ENCODE results near the gene TMEM255B.
"Not testable (repeated sequence)": the region's sequence is repeated elsewhere in the genome, so short reads cannot be mapped to it uniquely, and the experiment has no call there.

The TMEM255B gene

DNA sequence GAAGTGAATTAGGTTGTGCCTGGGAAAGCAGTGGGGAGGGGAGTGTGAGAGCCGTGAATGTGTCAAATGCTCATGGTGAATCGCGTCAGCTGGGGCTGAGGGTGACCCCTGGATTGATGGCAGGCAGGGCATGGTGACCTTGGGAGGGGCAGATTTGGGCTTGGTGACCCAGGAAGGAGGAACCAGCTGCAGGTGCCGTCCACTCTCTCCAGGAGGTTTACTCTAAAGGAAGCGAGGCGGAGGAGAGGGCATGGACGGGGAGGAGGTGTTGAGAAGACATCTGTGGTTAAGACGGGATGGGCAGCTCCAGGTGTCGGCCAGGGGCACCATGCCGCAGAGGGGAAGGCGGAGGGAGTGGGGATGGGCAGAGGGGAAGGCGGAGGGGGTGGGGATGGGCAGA, 28.7 kb downstream of the TMEM255B start:
- no peak for DNase-seq (ENCODE audit: low read depth)

DNA sequence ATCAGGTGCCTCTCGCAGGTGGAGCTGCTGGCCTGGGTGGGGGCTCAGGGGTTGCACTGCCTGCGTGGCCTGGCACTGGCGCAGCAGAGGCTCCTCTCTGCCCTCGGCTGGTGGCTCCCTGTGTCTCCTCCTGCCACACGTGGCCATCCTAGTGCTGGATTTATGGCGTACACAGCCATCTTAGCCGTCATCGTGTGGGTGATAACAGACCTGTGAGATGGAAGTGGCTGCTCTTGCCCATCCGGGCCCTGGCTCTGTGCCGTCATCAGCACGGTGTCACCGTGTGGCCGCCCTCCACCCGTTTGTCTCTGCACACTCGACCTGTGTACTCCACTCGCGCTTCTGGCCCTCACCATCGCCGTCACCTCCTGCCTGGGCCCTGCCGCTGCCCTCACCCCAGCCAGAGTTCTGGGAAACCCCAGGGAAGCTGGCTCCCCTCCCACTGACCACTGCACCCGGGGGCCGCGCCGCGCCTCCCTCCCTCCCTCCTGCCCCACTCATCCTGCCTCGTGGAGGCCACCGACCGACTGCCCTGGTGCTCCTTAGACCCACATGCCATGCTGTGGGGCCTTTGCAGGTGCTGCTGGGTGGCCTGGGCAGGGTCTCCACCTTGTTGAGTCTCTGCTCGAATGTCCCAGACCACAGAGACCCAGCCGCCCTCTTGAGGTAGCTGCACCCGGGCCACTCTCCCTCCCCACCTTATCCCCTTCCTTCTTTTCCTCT, 29.5 kb downstream of the TMEM255B start:
- DNase-seq (ENCODE audit: low read depth): no peak

DNA sequence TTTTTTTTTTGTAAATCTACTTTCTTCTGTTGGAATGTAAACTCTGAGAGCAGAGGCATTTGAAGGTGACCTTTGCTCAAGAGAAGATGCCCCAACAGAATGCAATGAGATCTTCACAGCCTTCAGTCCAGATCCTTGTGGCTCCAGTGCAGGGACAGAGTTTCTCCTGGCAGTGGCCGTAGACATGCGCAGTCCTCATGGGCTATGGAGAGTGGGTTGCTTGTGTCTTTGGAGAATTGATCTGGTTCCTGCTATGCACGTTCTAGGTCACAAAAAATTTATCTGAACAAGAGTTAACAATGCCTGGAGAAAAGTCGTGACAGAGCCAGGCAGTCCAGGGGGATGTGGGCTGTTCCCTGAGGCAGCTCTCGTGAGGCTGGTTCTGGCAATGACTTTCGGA, 30.1 kb downstream of the TMEM255B start:
- DNase-seq (ENCODE audit: low read depth): no peak

DNA sequence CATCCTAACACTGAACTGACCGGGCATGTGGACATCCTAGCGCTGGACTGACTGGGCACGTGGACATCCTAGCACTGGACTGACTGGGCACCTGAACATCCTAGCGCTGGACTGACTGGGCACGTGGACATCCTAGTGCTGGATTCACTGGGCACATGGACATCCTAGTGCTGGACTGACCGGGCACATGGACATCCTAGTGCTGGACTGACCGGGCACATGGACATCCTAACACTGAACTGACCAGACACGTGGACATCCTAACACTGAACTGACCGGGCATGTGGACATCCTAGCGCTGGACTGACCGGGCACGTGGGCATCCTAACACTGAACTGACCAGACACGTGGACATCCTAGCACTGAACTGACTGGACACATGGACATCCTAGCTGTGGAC, 30.9 kb downstream of the TMEM255B start:
- DNase-seq (ENCODE audit: low read depth): not testable (repeated sequence)

DNA sequence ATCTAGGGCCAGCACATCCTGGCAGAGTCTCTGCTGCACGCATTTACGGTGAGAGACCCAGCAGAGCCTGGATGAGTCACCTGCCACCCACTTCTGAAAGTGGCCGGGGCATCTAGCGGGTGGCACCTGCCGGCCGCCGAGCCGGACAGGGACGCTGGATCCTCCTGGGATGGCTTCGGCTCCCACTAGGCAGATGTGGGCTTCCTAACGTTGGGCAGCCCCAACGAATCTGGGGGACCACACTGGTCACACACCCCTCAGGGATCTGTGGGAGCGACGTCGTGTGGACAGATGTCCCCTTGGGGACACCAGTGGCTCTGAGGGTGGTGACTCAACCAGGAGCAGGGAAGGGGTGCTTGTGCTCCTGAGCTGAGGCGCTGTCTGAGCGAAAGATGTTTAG, 32.2 kb downstream of the TMEM255B start:
- no peak for DNase-seq (ENCODE audit: low read depth)

DNA sequence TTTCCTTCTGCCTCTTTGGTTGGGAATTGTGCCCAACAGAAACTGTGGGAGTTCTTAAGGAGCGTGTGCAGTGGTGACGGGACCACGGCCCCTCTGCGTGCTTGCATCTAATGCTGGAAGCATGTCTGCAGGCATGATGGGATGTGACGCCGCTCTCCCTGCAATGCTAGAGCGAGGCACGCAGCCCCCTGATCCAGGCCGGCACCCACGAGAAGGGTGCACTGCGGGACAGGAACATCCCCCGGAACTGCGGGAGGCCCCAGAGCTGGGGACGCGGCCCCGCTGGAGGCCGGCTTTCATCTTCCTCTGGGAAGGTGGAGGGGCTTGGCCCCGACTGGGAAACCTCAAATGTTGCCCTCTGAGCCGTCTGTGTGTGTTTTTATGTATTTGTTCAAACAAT, 32.7 kb downstream of the TMEM255B start:
- DNase-seq (ENCODE audit: low read depth): no peak

DNA sequence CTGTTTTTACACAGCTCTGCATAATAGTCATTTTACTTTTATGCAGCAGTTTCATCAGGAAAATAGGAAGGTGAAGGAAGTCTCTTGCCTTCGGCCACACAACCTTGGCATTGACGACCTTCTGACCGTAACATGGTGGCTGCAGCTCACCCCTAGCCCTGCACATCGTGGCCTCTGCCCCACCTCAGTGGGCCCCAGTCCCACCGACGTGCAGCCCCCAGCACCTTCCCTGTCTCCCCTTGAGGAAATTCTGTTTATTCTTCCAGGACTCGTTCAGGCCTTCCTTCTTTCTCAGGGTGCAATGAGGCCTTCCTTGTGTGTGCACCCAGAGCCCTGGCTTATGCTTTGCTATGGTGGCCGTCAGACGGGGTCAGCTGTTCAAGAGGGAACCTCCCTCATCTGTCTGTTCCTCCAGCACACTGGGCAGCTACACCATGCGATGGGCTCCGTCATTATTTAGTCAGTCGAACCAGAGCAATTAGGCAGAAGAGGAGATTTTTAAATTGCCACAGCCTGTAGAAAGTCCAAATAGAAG, 33.3 kb downstream of the TMEM255B start:
- DNase-seq (ENCODE audit: low read depth): no peak

DNA sequence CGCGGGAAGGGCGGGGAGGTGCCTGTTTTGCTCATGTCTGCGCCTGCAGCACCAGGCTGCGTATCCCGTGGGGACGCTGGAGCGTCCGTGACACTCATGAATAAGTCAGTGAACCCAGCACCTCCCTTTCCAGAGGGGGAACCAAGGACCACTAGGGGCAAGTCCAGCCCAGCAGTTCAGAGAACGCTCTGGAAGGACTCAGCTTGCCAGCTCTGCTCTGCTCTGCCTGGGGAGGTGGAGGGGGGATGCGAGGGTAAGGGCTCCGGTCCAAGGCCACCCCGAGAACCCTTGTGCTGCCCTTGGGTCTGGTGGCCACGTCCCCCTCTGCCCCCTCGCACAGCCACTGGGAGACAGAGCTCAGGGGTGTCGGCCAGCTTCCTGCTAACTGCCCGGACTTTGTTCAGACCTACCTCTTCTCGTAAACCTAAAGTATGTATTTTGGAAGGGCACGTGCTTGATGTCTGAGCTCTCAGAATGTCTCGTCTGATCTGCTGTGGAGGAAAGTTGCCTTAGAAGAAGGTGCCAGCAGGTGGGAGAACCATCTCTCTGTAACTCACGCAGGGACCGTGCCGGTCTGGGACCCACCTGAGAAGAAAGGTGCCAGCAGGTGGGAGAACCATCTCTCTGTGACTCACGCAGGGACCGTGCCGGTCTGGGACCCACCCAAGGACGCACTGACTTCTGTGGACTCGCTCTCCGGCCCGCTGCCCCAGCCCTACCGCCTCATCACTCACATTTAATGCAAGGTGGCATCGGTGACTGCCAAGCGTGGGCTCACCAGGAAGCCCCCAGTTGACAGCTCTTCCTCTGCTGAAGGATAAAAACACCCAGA, 34.1 kb downstream of the TMEM255B start:
- DNase-seq (ENCODE audit: low read depth): no peak

DNA sequence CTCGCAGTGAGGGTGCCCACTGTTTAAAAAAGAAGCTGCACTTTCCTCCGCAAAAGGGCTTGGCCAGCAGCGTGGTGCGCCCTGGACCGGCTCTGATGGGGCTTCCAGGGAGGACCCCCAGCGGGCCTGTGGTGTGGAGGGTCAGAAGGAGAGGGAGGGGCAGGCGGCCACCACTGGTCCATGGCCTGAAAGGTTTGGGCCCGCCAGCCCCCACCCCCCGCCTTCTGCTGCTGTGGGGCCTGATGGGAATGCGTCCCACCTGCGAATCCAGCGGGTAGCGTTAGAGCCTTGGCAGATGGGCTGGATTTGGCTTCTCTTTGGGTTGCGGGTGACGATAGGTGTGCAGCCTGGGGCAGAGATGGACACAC, 34.7 kb downstream of the TMEM255B start:
- no peak for DNase-seq (ENCODE audit: low read depth)

DNA sequence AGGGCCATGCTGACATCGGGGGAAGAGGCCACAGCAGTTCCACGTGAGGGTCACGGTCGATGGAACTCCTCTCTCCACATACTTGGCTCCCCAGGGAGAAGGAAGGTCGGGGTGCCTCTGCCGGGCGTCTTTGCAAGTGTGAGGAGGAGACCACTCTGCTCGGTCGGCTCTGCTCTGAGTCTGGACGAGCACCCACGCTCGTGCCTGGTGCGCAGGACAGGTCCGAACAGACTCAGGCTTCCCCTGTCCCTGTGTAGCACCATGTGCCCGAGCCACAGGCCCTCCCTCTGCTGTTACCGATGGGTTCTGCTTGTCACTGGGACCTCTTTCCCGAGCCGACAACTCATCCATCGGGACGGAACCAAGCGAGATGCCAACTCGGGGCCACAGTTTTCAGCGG, 35.1 kb downstream of the TMEM255B start:
- DNase-seq (ENCODE audit: low read depth): no peak

DNA sequence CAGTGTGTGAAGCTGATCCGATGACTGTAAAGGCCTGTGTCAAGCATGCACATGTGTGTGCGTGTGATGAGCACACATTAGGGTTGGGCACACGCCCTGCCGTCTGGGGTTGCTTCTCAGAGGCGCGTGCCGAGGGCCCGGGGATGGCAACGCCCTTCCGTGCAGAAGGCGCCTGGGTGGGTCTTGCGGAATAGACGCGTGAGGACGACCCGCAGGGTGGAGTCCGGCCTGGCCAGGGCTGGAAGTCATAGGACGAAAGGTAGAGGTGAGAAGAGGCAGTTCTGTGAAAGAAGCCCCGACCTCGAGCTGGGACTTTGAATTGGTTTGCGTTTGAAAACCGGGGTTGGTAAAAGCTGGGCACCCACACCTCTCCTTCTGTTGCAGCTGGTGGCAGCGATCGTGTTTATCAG, 35.7 kb downstream of the TMEM255B start:
- no peak for DNase-seq (ENCODE audit: low read depth)

DNA sequence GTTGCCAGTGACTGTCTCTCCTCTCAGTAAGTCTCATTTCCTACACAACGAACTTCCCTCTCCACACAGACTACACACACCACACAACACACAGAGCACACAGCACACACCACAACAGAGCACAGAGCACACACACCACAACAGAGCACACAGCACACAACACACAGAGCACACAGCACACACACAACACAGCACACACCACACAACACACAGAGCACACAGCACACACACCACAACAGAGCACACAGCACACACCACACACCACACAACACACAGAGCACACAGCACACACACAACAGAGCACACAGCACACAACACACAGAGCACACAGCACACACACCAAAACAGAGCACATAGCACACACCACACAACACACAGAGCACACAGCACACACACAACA, 36.3 kb downstream of the TMEM255B start:
- DNase-seq (ENCODE audit: low read depth): not testable (repeated sequence)

DNA sequence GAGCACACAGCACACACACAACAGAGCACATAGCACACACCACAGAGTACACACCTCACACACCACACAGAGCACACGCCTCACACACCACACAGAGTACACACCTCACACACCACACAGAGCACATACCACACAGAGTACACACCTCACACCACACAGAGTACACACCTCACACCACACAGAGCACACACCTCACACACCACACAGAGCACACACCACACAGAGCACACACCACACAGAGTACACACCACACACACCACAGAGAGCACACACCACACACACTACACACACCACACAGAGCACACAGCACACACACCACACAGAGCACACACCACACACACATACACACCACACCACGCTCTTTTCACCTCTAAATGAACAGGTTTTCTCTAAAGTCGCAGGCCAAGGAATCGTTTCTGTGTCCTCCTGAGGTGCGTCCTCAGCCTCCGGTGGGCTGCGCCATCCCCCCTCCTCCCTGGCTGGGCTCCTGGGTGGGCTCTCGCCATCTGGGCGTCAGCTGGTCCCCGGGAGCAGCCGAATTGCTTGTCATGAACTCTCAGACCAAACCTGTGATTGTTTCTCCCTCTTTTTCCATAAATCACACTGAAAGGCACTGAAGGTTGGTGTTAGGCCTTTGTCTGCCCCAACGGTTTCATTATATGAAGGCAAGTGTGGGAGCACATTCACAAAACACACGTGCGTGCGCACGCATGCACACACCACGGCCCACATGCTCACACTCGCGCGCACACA, 37.4 kb downstream of the TMEM255B start:
- no peak for DNase-seq (ENCODE audit: low read depth)

DNA sequence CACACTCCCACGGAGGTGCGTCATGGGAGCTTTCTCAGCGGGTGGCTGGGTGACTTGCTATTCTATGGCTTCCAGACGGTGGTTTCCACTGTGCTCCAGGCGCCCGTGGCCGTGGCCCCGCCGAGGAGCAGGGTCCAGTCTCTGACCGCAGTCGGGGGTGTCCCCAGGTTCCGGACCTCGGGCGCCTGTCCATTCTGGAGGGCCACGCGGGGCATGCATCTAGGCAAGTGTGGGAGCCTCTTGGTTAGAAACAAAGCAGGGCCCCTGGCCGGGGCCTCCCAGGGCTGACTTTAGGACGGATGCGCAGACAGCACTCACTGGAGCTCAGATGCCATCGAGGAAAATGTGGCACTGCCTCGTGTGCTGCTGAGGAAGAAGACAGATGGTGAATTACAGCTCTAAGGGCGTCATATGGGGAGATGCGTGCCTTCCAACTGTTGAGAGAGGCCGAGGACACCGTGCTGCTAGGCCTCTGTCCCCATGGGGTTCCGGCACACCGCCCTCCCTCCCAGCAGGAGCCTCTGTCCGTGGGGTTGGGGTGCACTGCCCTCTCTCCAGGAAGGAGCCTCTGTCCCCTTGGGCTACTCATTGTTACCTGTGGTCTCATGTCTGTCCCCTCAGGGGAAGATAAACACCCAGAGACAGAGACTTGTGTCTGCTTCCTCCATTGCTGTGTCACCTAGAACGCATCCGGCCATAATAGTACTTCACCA, 38.1 kb downstream of the TMEM255B start:
- DNase-seq (ENCODE audit: low read depth): no peak

DNA sequence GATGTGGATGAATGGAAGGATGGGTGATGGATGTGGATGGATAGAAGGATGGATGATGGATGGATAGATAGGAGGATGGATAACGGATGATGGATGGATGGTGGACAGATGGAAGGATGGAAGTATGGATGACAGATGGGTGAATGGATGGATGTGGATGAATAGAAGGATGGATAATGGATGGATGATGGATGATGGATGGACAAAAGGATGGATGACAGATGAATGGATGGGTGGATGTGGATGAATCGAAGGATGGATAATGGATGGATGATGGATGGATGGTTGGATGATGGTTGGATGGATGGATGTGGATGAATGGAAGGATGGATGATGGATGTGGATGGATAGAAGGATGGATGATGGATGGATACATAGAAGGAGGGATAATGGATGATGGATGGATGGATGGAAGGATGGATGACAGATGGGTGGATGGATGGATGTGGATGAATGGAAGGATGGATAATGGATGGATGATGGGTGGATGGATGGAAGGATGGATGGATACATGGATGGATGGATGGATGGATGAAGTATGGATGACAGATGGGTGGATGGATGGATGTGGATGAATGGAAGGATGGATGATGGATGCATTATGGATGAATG, 39.3 kb downstream of the TMEM255B start:
- no peak for DNase-seq (ENCODE audit: low read depth)

DNA sequence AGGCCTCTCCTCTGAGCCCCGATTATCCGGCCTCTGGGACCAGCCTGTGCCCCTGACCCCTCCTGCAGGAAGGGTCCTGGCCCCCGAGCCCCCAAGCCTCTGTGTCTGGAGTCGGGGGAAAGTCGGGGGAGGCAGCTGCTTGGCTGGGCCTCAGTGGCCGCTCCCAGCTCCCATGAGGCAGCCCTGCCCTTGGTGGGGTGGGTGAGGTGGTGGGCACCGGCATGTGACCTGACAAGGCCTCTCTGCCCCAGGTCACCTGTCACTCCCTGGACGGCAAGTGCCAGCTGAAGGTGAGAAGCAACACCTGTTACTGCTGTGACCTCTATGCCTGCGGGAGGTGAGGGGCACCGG, 41.5 kb downstream of the TMEM255B start:
- no peak for DNase-seq (ENCODE audit: low read depth)

DNA sequence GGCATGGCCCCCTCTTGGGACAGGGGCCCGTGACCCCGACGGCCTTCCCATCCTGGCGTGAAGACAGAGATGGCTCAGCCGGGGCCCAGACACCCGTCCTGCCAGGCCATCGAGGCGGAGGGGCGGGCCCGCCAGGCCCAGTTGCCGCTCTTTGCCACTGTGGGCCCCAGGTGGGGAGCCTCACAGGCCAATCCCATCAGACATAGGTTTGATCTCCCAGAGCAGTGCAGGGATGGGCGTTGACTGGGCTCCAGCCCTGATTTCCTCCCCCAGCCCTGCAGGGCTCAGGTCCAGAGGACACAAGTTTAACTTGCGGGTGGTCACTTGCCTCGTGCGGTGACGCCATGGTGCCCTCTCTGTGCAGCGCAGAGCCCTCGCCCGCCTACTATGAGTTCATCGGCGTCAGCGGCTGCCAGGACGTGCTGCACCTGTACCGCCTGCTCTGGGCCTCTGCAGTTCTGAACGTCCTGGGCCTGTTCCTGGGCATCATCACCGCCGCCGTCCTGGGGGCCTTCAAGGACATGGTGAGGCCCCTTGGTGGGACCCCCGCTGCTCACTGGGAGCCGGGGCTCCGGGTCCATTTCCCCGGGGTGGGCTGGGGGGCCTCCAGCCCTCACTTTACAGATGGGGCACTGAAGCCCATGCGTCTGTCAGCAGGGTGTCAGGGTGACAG, 42.4 kb downstream of the TMEM255B start:
- DNase-seq (ENCODE audit: low read depth): no peak

DNA sequence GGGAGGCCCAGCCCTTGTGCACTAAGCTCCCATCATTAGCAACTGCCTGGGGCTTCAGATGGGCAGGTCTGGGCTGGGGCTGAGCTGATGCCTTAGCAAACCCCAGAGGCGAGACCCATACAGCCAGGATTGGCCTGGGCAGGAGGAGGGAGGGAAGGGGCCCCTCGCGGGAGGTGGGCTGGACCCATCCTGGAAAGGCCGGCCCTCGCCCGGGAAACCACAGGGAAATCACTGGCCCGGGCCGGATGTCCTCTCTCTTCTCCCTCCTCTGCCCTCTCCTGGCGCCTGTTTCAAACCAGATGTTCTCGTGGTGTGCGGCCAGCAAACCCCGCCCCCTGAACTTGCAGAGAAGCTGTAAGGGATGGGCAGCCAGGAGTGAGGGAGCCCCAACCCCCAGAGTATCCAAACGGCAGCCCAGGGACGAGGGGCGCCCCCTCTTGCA, 43.1 kb downstream of the TMEM255B start:
- no peak for DNase-seq (ENCODE audit: low read depth)

DNA sequence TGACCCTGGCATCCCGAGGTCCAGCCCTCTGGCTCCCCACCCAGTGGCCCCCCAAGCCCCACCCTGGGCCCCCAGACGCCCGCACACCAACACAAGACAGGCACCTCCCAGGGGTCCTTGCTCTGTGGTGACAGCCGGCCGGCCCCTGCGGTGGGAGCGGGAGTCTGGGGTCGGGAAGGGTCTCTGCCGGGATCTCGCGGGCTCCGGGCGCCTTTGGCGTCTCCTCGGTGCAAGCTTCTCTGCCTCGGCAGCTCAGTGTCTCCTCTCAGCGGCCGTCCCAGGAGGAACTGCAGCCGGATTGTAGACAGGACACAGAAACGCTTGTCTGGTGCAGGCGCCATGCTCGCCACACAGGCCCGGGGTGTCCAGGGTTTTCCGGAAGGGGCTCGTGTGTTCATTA, 43.7 kb downstream of the TMEM255B start:
- no peak for DNase-seq (ENCODE audit: low read depth)

DNA sequence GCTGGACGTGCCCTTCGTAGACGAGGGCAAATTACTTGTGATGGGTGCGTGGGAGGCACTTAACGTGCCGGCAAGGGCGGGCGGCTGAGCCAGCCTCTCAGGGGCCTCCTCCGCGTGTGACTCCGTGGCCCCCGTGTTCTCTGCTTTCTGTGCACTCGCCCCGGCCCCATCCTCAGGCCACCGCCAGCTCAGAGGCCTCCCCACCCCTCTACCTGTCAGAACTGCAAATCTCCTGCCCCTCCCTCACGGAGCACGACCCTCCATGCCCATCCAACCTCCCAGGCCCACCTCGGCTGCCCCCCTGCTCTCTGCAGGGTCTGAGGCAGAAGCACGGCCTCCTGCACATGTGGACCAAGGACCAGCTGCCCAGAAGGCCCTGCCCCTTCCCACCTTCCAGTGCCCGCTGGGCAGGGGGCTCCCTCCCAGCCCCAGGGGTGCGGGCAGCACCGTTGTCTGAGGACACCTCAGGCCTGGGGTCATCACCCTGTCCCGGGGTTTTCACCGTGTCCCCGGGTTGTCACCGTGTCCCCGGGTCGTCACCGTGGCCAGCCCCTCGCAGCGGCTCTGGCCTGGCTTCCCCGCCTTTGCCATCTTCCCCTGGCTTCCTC, 44.5 kb downstream of the TMEM255B start:
- DNase-seq (ENCODE audit: low read depth): no peak
